NCI-H2107 treated with DMSO at 0.1 percent for 48 hours (cell line): ENCODE data around the gene CPT2.
A peak's percentile ranks its signal among the peaks of the same experiment; 100 is the strongest.

Experiments used
- DNase-seq: peaks from one replicate; lab custom pipeline; 2025; ENCODE audit not compliant: unreplicated experiment; lab: John Stamatoyannopoulos, UW

The CPT2 gene

GRCh38 chr1:53196485-53197290, at the start of gene CPT2:
TSS of gene CPT2 (plus strand) at chr1:53196824. CDS start at chr1:53196944, 120 bp downstream.
- DNase-seq, result peak; percentile 83

- DNase-seq, result no peak
Observed at GRCh38 chr1:53147174-53147573, 49.5 kb upstream of the CPT2 start.

GRCh38 chr1:53148123-53148522, 48.5 kb upstream of the CPT2 start:
- no peak for DNase-seq

GRCh38 chr1:53153752-53154151, 42.9 kb upstream of the CPT2 start:
- no peak for DNase-seq

- no peak for DNase-seq
Observed at GRCh38 chr1:53154859-53155438, 41.7 kb upstream of the CPT2 start.

GRCh38 chr1:53155534-53155933, 41.1 kb upstream of the CPT2 start:
- peak; percentile 77 for DNase-seq

- no peak for DNase-seq
Observed at GRCh38 chr1:53155945-53156344, 40.7 kb upstream of the CPT2 start.

- DNase-seq, result no peak
Observed at GRCh38 chr1:53156783-53157182, 39.8 kb upstream of the CPT2 start.

- DNase-seq, result no peak
Observed at GRCh38 chr1:53158900-53159299, 37.7 kb upstream of the CPT2 start.

- DNase-seq, result no peak
Observed at GRCh38 chr1:53160924-53161378, 35.7 kb upstream of the CPT2 start.

- no peak for DNase-seq
Observed at GRCh38 chr1:53162621-53163020, 34.0 kb upstream of the CPT2 start.

GRCh38 chr1:53163291-53163768, 33.3 kb upstream of the CPT2 start:
- no peak for DNase-seq

- DNase-seq, result no peak
Observed at GRCh38 chr1:53165408-53165961, 31.1 kb upstream of the CPT2 start.

- no peak for DNase-seq
Observed at GRCh38 chr1:53166366-53166765, 30.3 kb upstream of the CPT2 start.

- no peak for DNase-seq
Observed at GRCh38 chr1:53166912-53167311, 29.7 kb upstream of the CPT2 start.

- DNase-seq, result peak; percentile 62
Observed at GRCh38 chr1:53172426-53173128, 24.0 kb upstream of the CPT2 start.

GRCh38 chr1:53174971-53175913, 21.4 kb upstream of the CPT2 start:
- DNase-seq, result no peak

- DNase-seq, result peak; percentile 72
Observed at GRCh38 chr1:53176452-53177208, 20.0 kb upstream of the CPT2 start.

- no peak for DNase-seq
Observed at GRCh38 chr1:53180226-53180625, 16.4 kb upstream of the CPT2 start.

GRCh38 chr1:53180951-53181350, 15.7 kb upstream of the CPT2 start:
- DNase-seq, result no peak
